Fibroblast of lung (primary cell): ENCODE data around the gene TENM3. TPM values are rescaled to one million over a fixed set of nuclear protein-coding genes. Genes with fewer than 3 reads are reported as not detected.

Experiments used
- DNase-seq, 2 donors: peaks; one replicate each; pipeline versions ENCODE4 v3.0.0 to v3.0.0-alpha.2; 2010; ENCODE audit warnings: low read depth in 2 of 2
- H2AFZ ChIP-seq: 2 replicates; pipeline ENCODE4 v1.5.1; 2012; ENCODE audit warnings: low read length, control low read depth, inconsistent platforms
- H3K27ac ChIP-seq: 2 replicates; pipeline ENCODE4 v1.5.1; 2011; ENCODE audit warnings: low read length, control low read depth; ENCODE audit not compliant: insufficient read depth
- H3K27me3 ChIP-seq: 2 replicates; pipeline ENCODE4 v1.5.1; 2011; ENCODE audit warnings: mild to moderate bottlenecking, low read length; ENCODE audit not compliant: control insufficient read depth, insufficient read depth
- H3K36me3 ChIP-seq: 2 replicates; pipeline ENCODE4 v1.5.1; 2011; ENCODE audit warnings: low read length; ENCODE audit not compliant: control insufficient read depth, insufficient read depth
- H3K4me1 ChIP-seq: 2 replicates; pipeline ENCODE4 v1.5.1; 2011; ENCODE audit warnings: low read length; ENCODE audit not compliant: control insufficient read depth, insufficient read depth; ENCODE audit errors: extremely low read depth
- H3K4me2 ChIP-seq: 2 replicates; pipeline ENCODE4 v1.5.1; 2011; ENCODE audit warnings: low read length, control low read depth; ENCODE audit not compliant: insufficient read depth; ENCODE audit errors: extremely low read depth
- H3K4me3 ChIP-seq, 4 experiments: fragments of 200-600 bp in 1 of 4; sonication (generic) in 1 of 4; replicated peaks in 1 of 4; 2 replicates each; pipeline ENCODE4 v1.5.1; 2011 to 2016; ENCODE audit warnings: low read length in 4 of 4, low read depth in 3 of 4, mild to moderate bottlenecking in 3 of 4, control low read depth in 2 of 4, inconsistent platforms in 1 of 4, mixed read lengths in 1 of 4; ENCODE audit not compliant: insufficient read depth in 1 of 4; ENCODE audit errors: control extremely low read depth in 1 of 4
- H3K79me2 ChIP-seq: 2 replicates; pipeline ENCODE4 v1.5.1; 2012; ENCODE audit warnings: mild to moderate bottlenecking, low read length, inconsistent platforms; ENCODE audit not compliant: control insufficient read depth, insufficient read depth
- H3K9ac ChIP-seq: 2 replicates; pipeline ENCODE4 v1.5.1; 2011; ENCODE audit warnings: mild to moderate bottlenecking, low read length, control low read depth; ENCODE audit not compliant: insufficient read depth
- H3K9me3 ChIP-seq: 2 replicates; pipeline ENCODE4 v1.5.1; 2012; ENCODE audit warnings: low read depth, low read length; ENCODE audit not compliant: control insufficient read depth, insufficient read depth
- H4K20me1 ChIP-seq: 2 replicates; pipeline ENCODE4 v1.5.1; 2011; ENCODE audit warnings: low read length; ENCODE audit not compliant: control insufficient read depth, insufficient read depth; ENCODE audit errors: extremely low read depth
- CTCF ChIP-seq, 2 donors: IDR thresholded peaks in 1 of 2; conservative IDR thresholded peaks in 1 of 2; 1 replicate in 1 of 2; 2 replicates in 1 of 2; pipeline ENCODE4 v1.5.1; 2011 to 2012; ENCODE audit warnings: low read length in 2 of 2, control low read depth in 1 of 2, inconsistent platforms in 1 of 2, low read depth in 1 of 2, mild to moderate bottlenecking in 1 of 2
- EZH2 ChIP-seq: IDR thresholded peaks from 2 replicates; pipeline ENCODE4 v1.5.1; 2012; ENCODE audit warnings: low read length, control low read depth, mild to moderate bottlenecking; ENCODE audit errors: missing control alignments
- polyA plus RNA-seq, 2 donors: library from polyadenylated mRNA; depleted of rRNA in 1 of 2; stranded (reverse) in 1 of 2; unstranded in 1 of 2; fragments of >200 nt; gene quantifications; 2 replicates each; pipeline ENCODE4 v1.2.1, GENCODE V29; 2011 to 2012; ENCODE audit warnings: missing spikeins in 1 of 2
- total RNA-seq: library from RNA; depleted of rRNA; stranded (reverse); fragments of >200 nt; gene quantifications from 2 replicates; pipeline ENCODE4 v1.2.1, GENCODE V29; 2014

TENM3 gene
- total and polyA plus RNA-seq, 2 donors (not counting 1 experiment from before 2014, with no cell fraction given) = 2.7 to 3.6 TPM

- no peak for DNase-seq
- Histone ChIP-seq H2AFZ (no peak overlapping the region), H3K9ac (no peak overlapping the region), H3K27me3 (no peaks in the 10 kb centered on the region), H3K36me3 (no peaks in the 10 kb centered on the region), H3K4me2 (no peak overlapping the region), H3K4me3 (no peak overlapping the region), H3K79me2 (no peaks in the 10 kb centered on the region), H3K4me1 (no peaks in the 10 kb centered on the region), H3K9me3 (no peaks in the 10 kb centered on the region), H4K20me1 (no peaks in the 10 kb centered on the region), H3K27ac (no peak overlapping the region)
- TF ChIP-seq EZH2 = no peak
- no peak for TF ChIP-seq CTCF (conservative IDR thresholded peaks at IDR 0.05 in 1 of 2, IDR thresholded peaks at IDR 0.05 in 1 of 2; ENCODE audit: low read depth in 1 of 2, low read length in 2 of 2)
Measured at GRCh38 chr4:182803235-182803634, 560.0 kb downstream of the TENM3 start.

GRCh38 chr4:182804131-182804530, 560.9 kb downstream of the TENM3 start:
- Histone ChIP-seq H3K36me3 (no peaks in the 10 kb centered on the region), H3K27me3 (no peaks in the 10 kb centered on the region), H3K4me1 (no peaks in the 10 kb centered on the region), H3K4me3 (no peak overlapping the region), H3K9me3 (no peaks in the 10 kb centered on the region), H3K9ac (no peak overlapping the region), H4K20me1 (no peaks in the 10 kb centered on the region), H3K27ac (no peak overlapping the region), H2AFZ (no peak overlapping the region), H3K79me2 (no peaks in the 10 kb centered on the region), H3K4me2 (no peak overlapping the region)
- TF ChIP-seq EZH2 (no peak), CTCF (conservative IDR thresholded peaks at IDR 0.05 in 1 of 2, IDR thresholded peaks at IDR 0.05 in 1 of 2; ENCODE audit: low read depth in 1 of 2, low read length in 2 of 2) (no peak)
- no peak for DNase-seq

- Histone ChIP-seq H4K20me1 (no peaks in the 10 kb centered on the region), H3K4me3 (no peak overlapping the region), H3K79me2 (no peaks in the 10 kb centered on the region), H3K36me3 (no peaks in the 10 kb centered on the region), H3K9me3 (no peaks in the 10 kb centered on the region), H3K4me2 (no peak overlapping the region), H3K27me3 (no peaks in the 10 kb centered on the region), H2AFZ (no peak overlapping the region), H3K27ac (no peak overlapping the region), H3K4me1 (no peaks in the 10 kb centered on the region), H3K9ac (no peak overlapping the region)
- no peak for TF ChIP-seq EZH2
- no peak for TF ChIP-seq CTCF (conservative IDR thresholded peaks at IDR 0.05 in 1 of 2, IDR thresholded peaks at IDR 0.05 in 1 of 2; ENCODE audit: low read depth in 1 of 2, low read length in 2 of 2)
- no peak for DNase-seq
Measured at GRCh38 chr4:182805321-182805720, 562.1 kb downstream of the TENM3 start.
